Measurements from ENCODE around the gene JMJD1C. TPM values are rescaled to one million over a fixed set of nuclear protein-coding genes. Genes with fewer than 3 reads are reported as not detected.

Gene JMJD1C
- total and polyA plus RNA-seq, 10 of the 15 experiments (the other 5 are each of a cell fraction or from before 2014, with no cell fraction given), result 31.2 to 83.3 (median 49.5) TPM

DNA sequence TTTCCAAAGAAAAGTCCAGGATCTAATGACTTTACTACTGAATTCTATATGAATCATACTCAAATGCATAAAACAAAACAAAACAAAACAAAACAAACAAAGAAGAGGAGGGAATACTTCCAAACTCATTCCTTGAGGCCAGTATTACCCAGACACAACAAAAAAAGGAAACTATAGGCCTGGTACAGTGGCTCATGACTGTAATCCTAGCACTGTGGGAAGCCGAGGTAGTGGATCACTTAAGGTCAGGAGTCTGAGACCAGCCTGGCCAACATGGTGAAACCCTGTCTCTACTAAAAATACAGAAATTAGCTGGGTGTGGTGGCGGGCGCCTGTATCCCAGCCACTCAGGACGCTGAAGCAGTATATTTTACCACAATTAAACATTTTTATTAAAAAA, 218.0 kb downstream of the JMJD1C start:
- no peak for TF ChIP-seq HDGF (IDR thresholded peaks at IDR 0.05)
- TF ChIP-seq NR2C2 (IDR thresholded peaks at IDR 0.05; ENCODE audit: borderline replicate concordance, control insufficient read depth, insufficient read length, low read depth), result no peak
- TF ChIP-seq YBX1 (IDR thresholded peaks at IDR 0.05), result no peak
- no peak for TF ChIP-seq JUNB (IDR thresholded peaks at IDR 0.05)
- TF ChIP-seq TAF1 (IDR thresholded peaks at IDR 0.05; ENCODE audit: borderline replicate concordance, low read depth, low read length), result no peak
- TF ChIP-seq TCF3 (IDR thresholded peaks at IDR 0.05; ENCODE audit: borderline replicate concordance, insufficient read depth, low read depth, low read length), result no peak
- TF ChIP-seq EZH2 (IDR thresholded peaks at IDR 0.05; ENCODE audit: borderline replicate concordance, control insufficient read depth, low read depth, low read length), result no peak
- TF ChIP-seq CHD2 (IDR thresholded peaks at IDR 0.05; ENCODE audit: borderline replicate concordance, low read depth, low read length), result no peak
- no peak for TF ChIP-seq BCLAF1 (IDR thresholded peaks at IDR 0.05)
- no peak for TF ChIP-seq WRNIP1 (IDR thresholded peaks at IDR 0.05; ENCODE audit: borderline replicate concordance, low read depth, low read length)
- DNase-seq (ENCODE audit: low read depth, low spot score) (no peak), FAIRE-seq (no peak), ATAC-seq (no peak)
- intact Hi-C loops (cut with micrococcal nuclease; ENCODE audit: unreplicated experiment), result no loop called here
- Histone ChIP-seq H3K4me1 (ENCODE audit: control insufficient read depth, insufficient read depth, low read length) (peaks cover 13% of the 10 kb centered on the region), H3K4me3 (no peak overlapping the region), H3K4me2 (ENCODE audit: control insufficient read depth, insufficient read depth) (no peak overlapping the region), H3K27me3 (replicated peaks in 1 of 2; ENCODE audit: control insufficient read depth in 2 of 2, insufficient read depth in 2 of 2, low read length in 1 of 2) (no peaks in the 10 kb centered on the region), H3K9me3 (replicated peaks; ENCODE audit: control insufficient read depth, insufficient read depth, low read length) (no peaks in the 10 kb centered on the region; the same call in 1 of the 3 replicates), H3K36me3 (ENCODE audit: control insufficient read depth in 2 of 2, insufficient read depth in 2 of 2, low read length in 1 of 2) (no peaks in the 10 kb centered on the region; a peak in 1 of 4 replicates), H4K20me1 (ENCODE audit: control insufficient read depth, insufficient read depth) (no peaks in the 10 kb centered on the region), H3K79me2 (ENCODE audit: control insufficient read depth, insufficient read depth, low read length) (peaks cover 82% of the 10 kb centered on the region), H3K27ac (ENCODE audit: control insufficient read depth, insufficient read depth) (no peak overlapping the region), H3K9ac (ENCODE audit: control insufficient read depth, insufficient read depth, low read length) (no peak overlapping the region), H2AFZ (ENCODE audit: control insufficient read depth, low read depth, low read length) (no peak overlapping the region)
- RAD21 ChIA-PET (ENCODE audit: unreplicated experiment), result no interaction called here
- WGBS (ENCODE audit: insufficient coverage, insufficient replicate concordance, low lambda C conversion rate, missing lambda C conversion rate), result 87% methylated on average over 4 of the region's 4 CpGs
- CTCF ChIA-PET, result interaction anchor here (0.6 kb wide), 1 partner anchor 709 kb away, joined by 3 read pairs; no protein-coding TSS in a partner anchor
- SMC1A ChIA-PET (ENCODE audit: uncharacterized antibody, unreplicated experiment), result interaction anchor here (0.8 to 4.0 kb wide), 4 partner anchors 9 to 383 kb away, joined by 3 to 39 read pairs (median 4); no protein-coding TSS in a partner anchor
- in situ Hi-C loops (cut with MboI), result no loop called here
- POLR2A ChIA-PET, result interaction anchor here (0.6 to 0.7 kb wide), 2 partner anchors 12 to 168 kb away, joined by 3 to 6 read pairs; no protein-coding TSS in a partner anchor
- BruUV-seq (replicated peaks), result no TSS peak

Data from GM12878 (cell line).